HG02981 (cell line): ENCODE measurements around the gene FOSL2.

ENCODE experiments used
- ATAC-seq: cut with Tn5 transposase; IDR thresholded peaks from one replicate; pipeline ENCODE4 v1.9.1; 2021; ENCODE audit warnings: mild to moderate bottlenecking, moderate library complexity; ENCODE audit not compliant: unreplicated experiment

The FOSL2 gene

GRCh38 chr2:28393114-28393836 lies 617 bp downstream of the FOSL2 start:
- no peak for ATAC-seq

- no peak for ATAC-seq
These were observed 1.7 kb downstream of the FOSL2 start for GRCh38 chr2:28394331-28394877.

- no peak for ATAC-seq
These were observed 2.3 kb downstream of the FOSL2 start for GRCh38 chr2:28394997-28395333.

- no peak for ATAC-seq
These were observed 2.8 kb downstream of the FOSL2 start for GRCh38 chr2:28395334-28396061.

- no peak for ATAC-seq
These were observed 4.4 kb downstream of the FOSL2 start for GRCh38 chr2:28397043-28397381.

GRCh38 chr2:28398101-28398834 lies 5.6 kb downstream of the FOSL2 start:
- no peak for ATAC-seq

GRCh38 chr2:28399289-28399688 lies 6.6 kb downstream of the FOSL2 start:
- ATAC-seq, result no peak

GRCh38 chr2:28399956-28400355 lies 7.3 kb downstream of the FOSL2 start:
- no peak for ATAC-seq

GRCh38 chr2:28400419-28400818 lies 7.8 kb downstream of the FOSL2 start:
- ATAC-seq, result no peak

GRCh38 chr2:28400921-28401320 lies 8.3 kb downstream of the FOSL2 start:
- no peak for ATAC-seq

- no peak for ATAC-seq
These were observed 8.8 kb downstream of the FOSL2 start for GRCh38 chr2:28401411-28401810.

GRCh38 chr2:28401948-28402550 lies 9.4 kb downstream of the FOSL2 start:
- ATAC-seq, result no peak

GRCh38 chr2:28403370-28403956 lies 10.8 kb downstream of the FOSL2 start:
- no peak for ATAC-seq

- no peak for ATAC-seq
These were observed 11.4 kb downstream of the FOSL2 start for GRCh38 chr2:28404086-28404485.

- ATAC-seq, result no peak
These were observed 12.9 kb downstream of the FOSL2 start for GRCh38 chr2:28405537-28405936.

GRCh38 chr2:28406276-28407096 lies 13.8 kb downstream of the FOSL2 start:
- no peak for ATAC-seq

GRCh38 chr2:28407131-28407975 lies 14.7 kb downstream of the FOSL2 start:
- ATAC-seq, result no peak

GRCh38 chr2:28407976-28408690 lies 15.5 kb downstream of the FOSL2 start:
- ATAC-seq, result no peak
